HepG2 (cell line): ENCODE data around the gene SPRR2G. TPM values are rescaled to one million over a fixed set of nuclear protein-coding genes. Genes with fewer than 3 reads are reported as not detected.
A peak's percentile ranks its signal among the peaks of the same experiment; 100 is the strongest.

Source experiments
- ATAC-seq: fragments of 200-7000 bp; cut with Tn5 transposase; 3 replicates; pipeline ENCODE4 v1.9.1; 2020; ENCODE audit warnings: mild to moderate bottlenecking, moderate library complexity
- BruUV-seq: library from RNA; stranded (reverse); fragments of 400-500 nt; replicated peaks from 2 replicates; lab custom pipeline; 2021; lab: Mats Ljungman, UMichigan
- CTCF ChIA-PET: fragments of 300-600 bp; formaldehyde crosslinking; extraction: SDS; loops from one replicate; lab custom pipeline; 2021; ENCODE audit warnings: low total read pairs, inconsistent platforms, low intra/inter-chr PET ratio; lab: Yijun Ruan, JAX
- POLR2A ChIA-PET: fragments of 350-600 bp; sonication (Branson Sonifier 250); formaldehyde crosslinking; loops from one replicate; lab custom pipeline; 2020; ENCODE audit warnings: antibody characterized with exemption, inconsistent platforms; lab: Yijun Ruan, JAX
- DNase-seq: peaks from one replicate; pipeline ENCODE4 v3.0.0-alpha.2; 2015; ENCODE audit warnings: low spot score
- FAIRE-seq: peaks from 3 replicates; lab custom pipeline; 2011; peaks lifted over from hg19 to GRCh38; lab: Jason Lieb, UNC
- H2AFZ ChIP-seq: one replicate; pipeline ENCODE4 v1.6.1; 2011; ENCODE audit warnings: low read length, inconsistent platforms
- H3K27ac ChIP-seq: fragments of 300-600 bp; 3 replicates; pipeline ENCODE4 v1.8.0; 2011; ENCODE audit warnings: mixed run types, mild to moderate bottlenecking, mixed read lengths, low read length, inconsistent platforms; ENCODE audit not compliant: insufficient read depth; ENCODE audit errors: extremely low read length
- H3K27me3 ChIP-seq, 2 experiments: fragments of 200-600 bp in 1 of 2; 2 replicates in 1 of 2; 3 replicates in 1 of 2; pipeline versions ENCODE4 v1.6.0 to v1.8.0; 2011; ENCODE audit warnings: low read length in 2 of 2, mild to moderate bottlenecking in 2 of 2, moderate library complexity in 2 of 2, inconsistent platforms in 1 of 2; ENCODE audit not compliant: insufficient read depth in 2 of 2, control insufficient read depth in 1 of 2
- H3K36me3 ChIP-seq, 2 experiments: fragments of 200-600 bp in 1 of 2; replicated peaks in 1 of 2; 2 replicates in 1 of 2; 3 replicates in 1 of 2; pipeline versions ENCODE4 v1.5.1 to v1.8.0; 2011; ENCODE audit warnings: low read length in 2 of 2, inconsistent platforms in 1 of 2; ENCODE audit not compliant: insufficient read depth in 2 of 2, control insufficient read depth in 1 of 2
- H3K4me1 ChIP-seq: 2 replicates; pipeline ENCODE4 v1.5.1; 2012; ENCODE audit warnings: low read length, inconsistent platforms; ENCODE audit not compliant: insufficient read depth
- H3K4me2 ChIP-seq: 2 replicates; pipeline ENCODE4 v1.6.0; 2011; ENCODE audit warnings: low read depth, low read length, inconsistent platforms
- H3K4me3 ChIP-seq, 3 experiments: fragments of 200-600 bp in 1 of 3; sonication (generic), shearing (Covaris generic) in 1 of 3; replicated peaks in 1 of 3; 2 replicates each; pipeline ENCODE4 v1.5.1; 2011 to 2016; ENCODE audit warnings: low read length in 3 of 3, inconsistent platforms in 2 of 3, low read depth in 2 of 3, mild to moderate bottlenecking in 2 of 3, control low read depth in 1 of 3, mixed read lengths in 1 of 3; ENCODE audit not compliant: insufficient read depth in 1 of 3
- H3K79me2 ChIP-seq: one replicate; pipeline ENCODE4 v1.6.1; 2011; ENCODE audit warnings: low read length, inconsistent platforms; ENCODE audit not compliant: insufficient read depth
- H3K9ac ChIP-seq: 2 replicates; pipeline ENCODE4 v1.6.0; 2011; ENCODE audit warnings: mild to moderate bottlenecking, low read depth, low read length, inconsistent platforms; ENCODE audit not compliant: insufficient read depth
- H3K9me3 ChIP-seq: 2 replicates; pipeline ENCODE4 v1.5.1; 2012; ENCODE audit warnings: mild to moderate bottlenecking, low read length
- H4K20me1 ChIP-seq: 2 replicates; pipeline ENCODE4 v1.6.0; 2011; ENCODE audit warnings: inconsistent platforms, mild to moderate bottlenecking, low read length, moderate library complexity; ENCODE audit not compliant: insufficient read depth
- ETS1 ChIP-seq: sonication (generic); formaldehyde crosslinking; IDR thresholded peaks from 2 replicates; pipeline ENCODE4 v1.4.0; 2020; ENCODE audit warnings: missing genetic modification reagents
- GPN1 ChIP-seq: sonication (generic); formaldehyde crosslinking; IDR thresholded peaks from 2 replicates; pipeline ENCODE4 v1.5.1; 2020; ENCODE audit warnings: missing genetic modification reagents, borderline replicate concordance
- MAFF ChIP-seq: IDR thresholded peaks from 2 replicates; pipeline ENCODE4 v1.6.1; 2011; ENCODE audit warnings: low read depth, low read length, improper control_type of control experiment
- MAFK ChIP-seq, 2 experiments: IDR thresholded peaks in 1 of 2; conservative IDR thresholded peaks in 1 of 2; 2 replicates each; pipeline ENCODE4 v1.6.1; 2011; ENCODE audit warnings: improper control_type of control experiment in 2 of 2, low read length in 2 of 2
- NFAT5 ChIP-seq: sonication (generic); formaldehyde crosslinking; IDR thresholded peaks from 2 replicates; pipeline ENCODE4 v1.4.0; 2020; ENCODE audit warnings: missing genetic modification reagents
- PPARG ChIP-seq: conservative IDR thresholded peaks from 2 replicates; pipeline ENCODE4 v1.6.1; 2016; ENCODE audit warnings: missing biosample characterization, missing genetic modification reagents
- ZNF432 ChIP-seq: sonication (generic); formaldehyde crosslinking; IDR thresholded peaks from 2 replicates; pipeline ENCODE4 v1.5.0; 2020; ENCODE audit warnings: missing genetic modification reagents, mild to moderate bottlenecking, borderline replicate concordance
- WGBS: methylation state at CpG from one replicate; pipeline ENCODE4 v1.1.6; 2017; ENCODE audit warnings: low lambda C conversion rate; 5-methylcytosine and 5-hydroxymethylcytosine counted together
- in situ Hi-C: cut with HindIII; loops from 2 replicates; pipeline ENCODE4 v1.10.0; 2017; ENCODE audit warnings: low pct_unique_long_range_greater_than_20kb; ENCODE audit not compliant: extremely low pct_ligation_motif_present
- intact Hi-C: fragments of 100-400 bp; cut with micrococcal nuclease; formaldehyde crosslinking; loops from one replicate; pipeline ENCODE4 v1.10.0; 2022; ENCODE audit not compliant: unreplicated experiment
- polyA plus RNA-seq, 8 experiments: library from polyadenylated mRNA; depleted of rRNA in 3 of 8; stranded (reverse) in 7 of 8; unstranded in 1 of 8; fragments of >200 nt; fragmentation: Illumina TruSeq in 4 of 8; extraction: Trizol in 4 of 8; gene quantifications; 2 replicates each; pipeline versions ENCODE4 v1.2.1 to v1.2.3, GENCODE V29; 2011 to 2016; ENCODE audit warnings: low read depth in 4 of 8, missing spikeins in 1 of 8, mixed read lengths in 1 of 8; ENCODE audit not compliant: insufficient read depth in 1 of 8
- total RNA-seq, 5 experiments: library from RNA; depleted of rRNA; stranded (reverse); fragments of >200 nt; fragmentation: Illumina TruSeq; extraction: Trizol; gene quantifications; 2 replicates each; pipeline ENCODE4 v1.2.3, GENCODE V29; 2016; ENCODE audit warnings: low read depth in 1 of 5

The SPRR2G gene
- total and polyA plus RNA-seq, 2 of the 13 experiments (the other 11 are each of a cell fraction or from before 2014, with no cell fraction given): not detected

GRCh38 chr1:153155541-153155940 is 4.9 kb upstream of the SPRR2G start:
- 4% methylated on average over 2 of the region's 2 CpGs for WGBS
- FAIRE-seq: no peak
- no TSS peak for BruUV-seq

More at GRCh38 chr1:153155541-153155940, 4.9 kb upstream of the SPRR2G start:
- Histone ChIP-seq H3K27ac (no peak overlapping the region), H3K79me2 (no peaks in the 10 kb centered on the region), H3K9me3 (peaks cover 24% of the 10 kb centered on the region), H3K4me1 (no peaks in the 10 kb centered on the region), H3K27me3 (no peaks in the 10 kb centered on the region), H3K4me3 (no peak overlapping the region), H3K9ac (no peak overlapping the region), H3K36me3 (no peaks in the 10 kb centered on the region), H3K4me2 (no peak overlapping the region), H4K20me1 (no peaks in the 10 kb centered on the region)
- POLR2A ChIA-PET: no interaction called here
- CTCF ChIA-PET: no interaction called here
- ATAC-seq: no peak
- no peak for DNase-seq
- in situ Hi-C loops: no loop called here
- TF ChIP-seq ZNF432 (CRISPR knock-in tag) (no peak), ETS1 (CRISPR knock-in tag) (no peak), MAFK (conservative IDR thresholded peaks at IDR 0.05 in 1 of 2, IDR thresholded peaks at IDR 0.05 in 1 of 2; ENCODE audit: low read length in 2 of 2) (peak; percentile 80 to 92), MAFF (peak; percentile 88), NFAT5 (no peak), PPARG (no peak), GPN1 (CRISPR knock-in tag) (no peak)
- TF ChIP-seq, all 625 proteins: peak for 2
- intact Hi-C loops: no loop called here
- no peak overlapping the region for H2AFZ ChIP-seq
